CD8-positive, alpha-beta memory T cell (primary cell): ENCODE data around the gene SIPA1. TPM values are rescaled to one million over a fixed set of nuclear protein-coding genes. Genes with fewer than 3 reads are reported as not detected.

Experiments used
- CTCF ChIA-PET: fragments of 350-600 bp; sonication (Branson Sonifier 250); formaldehyde crosslinking; loops from one replicate; lab custom pipeline; 2021; ENCODE audit warnings: antibody characterized with exemption; lab: Charles Lee
- POLR2A ChIA-PET: fragments of 350-600 bp; sonication (Branson Sonifier 250); formaldehyde crosslinking; loops from one replicate; lab custom pipeline; 2021; ENCODE audit warnings: antibody characterized with exemption; lab: Charles Lee
- DNase-seq, 5 donors: peaks; one replicate each; pipeline versions ENCODE4 v3.0.0 to v3.0.0-alpha.2; 2020 to 2022; ENCODE audit warnings: mixed read lengths in 1 of 5
- H3K27ac ChIP-seq: one replicate; pipeline ENCODE4 v1.7.0; 2013; ENCODE audit warnings: low read depth, mild to moderate bottlenecking, low read length, moderate library complexity
- H3K27me3 ChIP-seq: 2 replicates; pipeline ENCODE4 v1.7.0; 2013; ENCODE audit warnings: low read length, mild to moderate bottlenecking; ENCODE audit not compliant: insufficient read depth, poor library complexity, severe bottlenecking
- H3K36me3 ChIP-seq: 2 replicates; pipeline ENCODE4 v1.7.0; 2013; ENCODE audit warnings: mild to moderate bottlenecking, low read length, moderate library complexity; ENCODE audit not compliant: insufficient read depth
- H3K4me1 ChIP-seq: 2 replicates; pipeline ENCODE4 v1.7.0; 2013; ENCODE audit warnings: mild to moderate bottlenecking, low read length, moderate library complexity; ENCODE audit not compliant: insufficient read depth
- H3K4me3 ChIP-seq: 2 replicates; pipeline ENCODE4 v1.7.0; 2013; ENCODE audit warnings: mild to moderate bottlenecking, low read length
- H3K9me3 ChIP-seq: 2 replicates; pipeline ENCODE4 v1.7.0; 2013; ENCODE audit warnings: mild to moderate bottlenecking, low read length
- H3K27ac Mint-ChIP-seq, 8 donors: one replicate each; pipeline ENCODE4 v1.8.0; 2020 to 2021; ENCODE audit warnings: mixed read lengths in 8 of 8, mild to moderate bottlenecking in 6 of 8, inconsistent platforms in 3 of 8, moderate library complexity in 3 of 8
- H3K27me3 Mint-ChIP-seq, 2 donors: one replicate each; pipeline ENCODE4 v1.8.0; 2020 to 2021; ENCODE audit warnings: mixed read lengths in 2 of 2, mild to moderate bottlenecking in 1 of 2, moderate library complexity in 1 of 2
- H3K36me3 Mint-ChIP-seq, 3 donors: one replicate each; pipeline ENCODE4 v1.8.0; 2020 to 2021; ENCODE audit warnings: mixed read lengths in 3 of 3, inconsistent platforms in 1 of 3, mild to moderate bottlenecking in 1 of 3
- H3K4me1 Mint-ChIP-seq, 3 donors: one replicate each; pipeline ENCODE4 v1.8.0; 2020 to 2021; ENCODE audit warnings: mixed read lengths in 3 of 3, inconsistent platforms in 1 of 3, mild to moderate bottlenecking in 1 of 3
- H3K4me3 Mint-ChIP-seq, 7 donors: one replicate each; pipeline ENCODE4 v1.8.0; 2020 to 2021; ENCODE audit warnings: mixed read lengths in 7 of 7, mild to moderate bottlenecking in 6 of 7, moderate library complexity in 4 of 7, inconsistent platforms in 2 of 7
- H3K9me3 Mint-ChIP-seq, 5 donors: one replicate each; pipeline ENCODE4 v1.8.0; 2020 to 2022; ENCODE audit warnings: mixed read lengths in 5 of 5, mild to moderate bottlenecking in 3 of 5, moderate library complexity in 2 of 5, inconsistent platforms in 1 of 5
- polyA plus RNA-seq: library from polyadenylated mRNA; unstranded; fragments of 300-500 nt; fragmentation: Illumina TruSeq; gene quantifications from one replicate; pipeline ENCODE4 v1.2.3, GENCODE V29; 2021
- total RNA-seq, 2 experiments: library from RNA; stranded (reverse); gene quantifications; one replicate each; pipeline ENCODE4 v1.2.3, GENCODE V29; 2021

The SIPA1 gene
- total and polyA plus RNA-seq, 3 experiments from 2014 or later, result 111 to 335 (median 123) TPM

DNA sequence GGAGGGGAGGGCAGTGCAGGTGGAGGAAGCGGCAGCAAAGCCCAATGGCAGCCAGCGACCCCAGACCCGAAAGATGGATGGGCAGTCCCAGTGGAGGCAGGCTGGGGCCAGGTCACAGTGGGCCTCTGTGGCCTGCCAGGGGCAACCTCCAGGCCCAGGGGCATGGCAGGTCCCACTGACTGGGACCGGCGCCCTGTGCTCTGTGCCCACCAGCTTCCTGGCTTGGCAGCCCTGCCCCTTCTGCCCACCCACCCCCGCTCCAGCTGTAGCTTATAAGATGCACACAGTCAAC lies 38.0 kb upstream of the SIPA1 start:
- H3K27ac Mint-ChIP-seq, result no peak overlapping the region
- no peaks in the 10 kb centered on the region for H3K27me3 ChIP-seq
- DNase-seq, result no peak
- no peaks in the 10 kb centered on the region for H3K9me3 ChIP-seq
- no peaks in the 10 kb centered on the region for H3K27me3 Mint-ChIP-seq
- POLR2A ChIA-PET, result no interaction called here
- no peaks in the 10 kb centered on the region for H3K9me3 Mint-ChIP-seq
- peaks cover 13% of the 10 kb centered on the region for H3K4me1 ChIP-seq
- no peak overlapping the region for H3K27ac ChIP-seq
- peaks cover 0 to 52% (median 2%) of the 10 kb centered on the region in 3 donors for H3K36me3 Mint-ChIP-seq
- H3K36me3 ChIP-seq, result peaks cover 16% of the 10 kb centered on the region
- no peak overlapping the region for H3K4me3 ChIP-seq
- H3K4me1 Mint-ChIP-seq, result peaks cover 7 to 9% (median 8%) of the 10 kb centered on the region in 3 donors
- CTCF ChIA-PET, result interaction anchor here (1.2 kb wide), 1 partner anchor 12 kb away, joined by 3 read pairs; no protein-coding TSS in a partner anchor
- no peak overlapping the region for H3K4me3 Mint-ChIP-seq

DNA sequence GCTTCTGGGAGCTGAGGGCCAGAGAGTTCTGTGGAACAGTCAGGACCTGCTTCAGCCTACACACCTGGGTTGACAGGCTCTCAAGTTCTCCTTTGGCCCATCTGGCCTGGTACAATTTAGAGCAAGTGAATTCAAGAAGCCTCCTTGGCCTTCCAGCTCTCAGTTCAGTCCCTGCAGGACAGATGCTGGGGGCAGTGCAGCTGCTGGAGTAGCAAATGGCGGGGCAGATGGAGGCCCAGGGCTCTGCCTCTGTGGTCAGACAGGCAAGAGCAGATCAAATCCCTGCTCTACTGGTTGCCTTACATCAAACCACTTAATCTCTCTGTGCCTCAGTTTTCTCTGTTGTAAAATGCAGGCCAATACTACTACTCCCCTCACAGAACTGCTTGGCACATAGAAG lies 33.6 kb upstream of the SIPA1 start:
- H3K36me3 Mint-ChIP-seq, result peaks cover 0 to 71% (median 0%) of the 10 kb centered on the region in 3 donors
- no peak overlapping the region for H3K4me3 Mint-ChIP-seq
- Histone ChIP-seq H3K9me3 (no peaks in the 10 kb centered on the region), H3K36me3 (peaks cover 14% of the 10 kb centered on the region), H3K4me1 (no peaks in the 10 kb centered on the region), H3K27ac (no peak overlapping the region), H3K4me3 (no peak overlapping the region), H3K27me3 (no peaks in the 10 kb centered on the region)
- ChIA-PET POLR2A (no interaction called here), CTCF (interaction anchor here (3.4 kb wide), 1 partner anchor 11 kb away, joined by 16 read pairs; no protein-coding TSS in a partner anchor)
- no peaks in the 10 kb centered on the region for H3K27me3 Mint-ChIP-seq
- DNase-seq, result no peak
- H3K9me3 Mint-ChIP-seq, result no peaks in the 10 kb centered on the region
- peak overlapping the region in 1 of 8 donors; percentile 32 for H3K27ac Mint-ChIP-seq
- H3K4me1 Mint-ChIP-seq, result peaks cover 4 to 6% (median 6%) of the 10 kb centered on the region in 3 donors

- Mint-ChIP-seq H3K36me3 (peaks cover 0 to 83% (median 0%) of the 10 kb centered on the region in 3 donors), H3K4me3 (no peak overlapping the region), H3K27ac (peak overlapping the region in 1 of 8 donors; percentile 33), H3K27me3 (no peaks in the 10 kb centered on the region), H3K4me1 (peaks cover 19 to 34% (median 27%) of the 10 kb centered on the region in 3 donors), H3K9me3 (no peaks in the 10 kb centered on the region)
- Histone ChIP-seq H3K4me1 (peaks cover 22% of the 10 kb centered on the region), H3K27ac (no peak overlapping the region), H3K36me3 (peaks cover 14% of the 10 kb centered on the region), H3K9me3 (no peaks in the 10 kb centered on the region), H3K4me3 (no peak overlapping the region), H3K27me3 (no peaks in the 10 kb centered on the region)
- no peak for DNase-seq
- POLR2A ChIA-PET, result no interaction called here
- CTCF ChIA-PET, result interaction anchor here (2.0 kb wide), 1 partner anchor 13 kb away, joined by 8 read pairs; no protein-coding TSS in a partner anchor
Measured at GRCh38 chr11:65606876-65607613, 30.9 kb upstream of the SIPA1 start.

DNA sequence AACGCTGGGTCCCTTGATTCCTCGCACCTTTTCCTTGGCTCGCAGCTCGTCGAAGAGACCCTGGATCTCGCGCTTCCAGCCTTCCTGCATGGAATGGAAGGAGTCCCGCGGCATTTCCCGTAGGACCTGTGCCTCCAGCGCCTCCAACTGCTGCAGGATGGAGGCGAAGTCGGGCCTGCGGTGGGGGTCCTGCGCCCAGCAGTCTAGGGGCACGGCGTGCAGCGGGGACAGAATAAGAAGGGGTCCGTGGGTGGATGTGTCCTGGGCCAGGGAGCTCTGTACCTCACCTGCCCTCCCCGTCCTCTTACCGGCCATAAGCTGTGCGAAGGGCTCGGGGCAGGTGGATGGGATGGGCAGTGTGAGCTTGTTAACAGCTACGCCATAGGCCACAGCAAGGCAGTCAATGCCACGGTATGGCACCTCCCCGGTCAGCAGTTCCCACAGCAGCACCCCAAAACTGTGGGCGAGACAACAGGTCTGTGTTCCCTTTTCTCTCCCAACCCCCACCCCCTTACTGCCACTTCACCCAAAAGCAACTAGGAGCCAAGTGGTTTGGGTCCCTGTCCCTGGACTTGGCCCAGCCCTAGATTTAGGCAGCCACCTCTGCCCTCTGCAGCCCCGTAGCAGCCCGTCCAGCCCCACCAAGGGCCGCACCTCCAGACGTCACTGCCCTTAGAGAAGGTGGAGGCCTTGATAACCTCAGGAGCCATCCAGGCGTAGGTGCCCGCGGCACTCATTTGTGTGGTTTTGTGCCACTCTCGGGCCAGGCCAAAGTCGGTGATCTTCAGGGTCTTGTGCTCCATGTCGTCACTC lies 30.1 kb upstream of the SIPA1 start:
- Histone ChIP-seq H3K4me3 (no peak overlapping the region), H3K27me3 (no peaks in the 10 kb centered on the region), H3K27ac (no peak overlapping the region), H3K36me3 (peaks cover 14% of the 10 kb centered on the region), H3K4me1 (peaks cover 30% of the 10 kb centered on the region), H3K9me3 (no peaks in the 10 kb centered on the region)
- H3K4me3 Mint-ChIP-seq, result peak overlapping the region in 1 of 7 donors; percentile 76
- no peaks in the 10 kb centered on the region for H3K27me3 Mint-ChIP-seq
- H3K4me1 Mint-ChIP-seq, result peaks cover 27 to 42% (median 35%) of the 10 kb centered on the region in 3 donors
- no peak for DNase-seq
- ChIA-PET CTCF (interaction anchor here (2.0 kb wide), 1 partner anchor 14 kb away, joined by 8 read pairs; no protein-coding TSS in a partner anchor), POLR2A (no interaction called here)
- no peaks in the 10 kb centered on the region for H3K9me3 Mint-ChIP-seq
- H3K36me3 Mint-ChIP-seq, result peaks cover 0 to 84% (median 0%) of the 10 kb centered on the region in 3 donors
- peak overlapping the region in 2 of 8 donors; percentile 51 to 56 for H3K27ac Mint-ChIP-seq

GRCh38 chr11:65609229-65609628 lies 28.7 kb upstream of the SIPA1 start:
- Histone ChIP-seq H3K9me3 (no peaks in the 10 kb centered on the region), H3K27ac (no peak overlapping the region), H3K4me3 (no peak overlapping the region), H3K36me3 (peaks cover 14% of the 10 kb centered on the region), H3K27me3 (no peaks in the 10 kb centered on the region), H3K4me1 (peaks cover 35% of the 10 kb centered on the region)
- ChIA-PET CTCF (interaction anchor here (1.1 to 1.5 kb wide), 2 partner anchors 21 to 69 kb away, joined by 3 to 4 read pairs; no protein-coding TSS in a partner anchor), POLR2A (no interaction called here)
- no peaks in the 10 kb centered on the region for H3K27me3 Mint-ChIP-seq
- peak overlapping the region in 3 of 7 donors; percentile 29 to 47 (median 44) for H3K4me3 Mint-ChIP-seq
- DNase-seq, result no peak
- H3K36me3 Mint-ChIP-seq, result peaks cover 0 to 73% (median 0%) of the 10 kb centered on the region in 3 donors
- H3K4me1 Mint-ChIP-seq, result peaks cover 34 to 54% (median 39%) of the 10 kb centered on the region in 3 donors
- peak overlapping the region in 6 of 8 donors; percentile 47 to 82 (median 66) for H3K27ac Mint-ChIP-seq
- no peaks in the 10 kb centered on the region for H3K9me3 Mint-ChIP-seq

GRCh38 chr11:65609665-65610064 lies 28.2 kb upstream of the SIPA1 start:
- H3K4me1 Mint-ChIP-seq, result peaks cover 34 to 56% (median 39%) of the 10 kb centered on the region in 3 donors
- ChIA-PET CTCF (interaction anchor here (1.1 to 2.2 kb wide), 3 partner anchors 22 to 69 kb away, joined by 3 to 6 read pairs (median 4); no protein-coding TSS in a partner anchor), POLR2A (no interaction called here)
- H3K27me3 ChIP-seq, result no peaks in the 10 kb centered on the region
- H3K27ac ChIP-seq, result no peak overlapping the region
- peak overlapping the region in 3 of 7 donors; percentile 4 to 47 (median 35) for H3K4me3 Mint-ChIP-seq
- H3K36me3 ChIP-seq, result peaks cover 14% of the 10 kb centered on the region
- H3K27me3 Mint-ChIP-seq, result no peaks in the 10 kb centered on the region
- no peaks in the 10 kb centered on the region for H3K9me3 ChIP-seq
- H3K9me3 Mint-ChIP-seq, result no peaks in the 10 kb centered on the region
- peaks cover 35% of the 10 kb centered on the region for H3K4me1 ChIP-seq
- H3K36me3 Mint-ChIP-seq, result peaks cover 0 to 72% (median 0%) of the 10 kb centered on the region in 3 donors
- no peak for DNase-seq
- H3K27ac Mint-ChIP-seq, result peak overlapping the region; percentile 19 to 93 (median 72)
- no peak overlapping the region for H3K4me3 ChIP-seq

- H3K9me3 Mint-ChIP-seq, result no peaks in the 10 kb centered on the region
- no peaks in the 10 kb centered on the region for H3K27me3 Mint-ChIP-seq
- peaks cover 0 to 69% (median 0%) of the 10 kb centered on the region in 3 donors for H3K36me3 Mint-ChIP-seq
- peaks cover 7% of the 10 kb centered on the region for H3K36me3 ChIP-seq
- H3K9me3 ChIP-seq, result no peaks in the 10 kb centered on the region
- peak overlapping the region; percentile 43 for H3K27ac ChIP-seq
- H3K4me1 Mint-ChIP-seq, result peaks cover 34 to 56% (median 39%) of the 10 kb centered on the region in 3 donors
- POLR2A ChIA-PET, result no interaction called here
- H3K27ac Mint-ChIP-seq, result peak overlapping the region; percentile 49 to 97 (median 83)
- no peak overlapping the region for H3K4me3 ChIP-seq
- peak overlapping the region in 4 of 7 donors; percentile 4 to 47 (median 29) for H3K4me3 Mint-ChIP-seq
- peaks cover 35% of the 10 kb centered on the region for H3K4me1 ChIP-seq
- DNase-seq, result no peak
- CTCF ChIA-PET, result interaction anchor here (0.7 to 2.2 kb wide), 3 partner anchors 16 to 70 kb away, joined by 3 to 6 read pairs (median 4); no protein-coding TSS in a partner anchor
- H3K27me3 ChIP-seq, result no peaks in the 10 kb centered on the region
Measured at GRCh38 chr11:65610404-65610803, 27.5 kb upstream of the SIPA1 start.
